GM23338 (cell line): ENCODE measurements around the gene MYO1D. TPM values are rescaled to one million over a fixed set of nuclear protein-coding genes. Genes with fewer than 3 reads are reported as not detected.

ENCODE experiments used
- ATAC-seq: fragments of 200-7000 bp; cut with Tn5 transposase; 3 replicates; pipeline ENCODE4 v1.9.1; 2020
- DNase-seq: peaks from one replicate; pipeline ENCODE4 v3.0.0-alpha.2; 2015; ENCODE audit warnings: low spot score
- H2AFZ ChIP-seq: fragments of 200-600 bp; sonication (generic); 2 replicates; pipeline ENCODE4 v1.8.0; 2016; ENCODE audit warnings: antibody characterized with exemption, mild to moderate bottlenecking, moderate library complexity
- H3F3A ChIP-seq: fragments of 200-600 bp; sonication (generic); replicated peaks from 2 replicates; pipeline ENCODE4 v1.8.0; 2017; ENCODE audit warnings: antibody characterized with exemption, mixed run types, low read depth
- H3K27ac ChIP-seq: fragments of 200-600 bp; sonication (generic); 2 replicates; pipeline ENCODE4 v1.6.1; 2016; ENCODE audit warnings: low read depth
- H3K27me3 ChIP-seq: fragments of 200-600 bp; sonication (generic); 2 replicates; pipeline ENCODE4 v1.8.0; 2016; ENCODE audit warnings: mild to moderate bottlenecking, mixed run types, moderate library complexity; ENCODE audit not compliant: insufficient read depth
- H3K36me3 ChIP-seq: fragments of 200-600 bp; sonication (generic); 2 replicates; pipeline ENCODE4 v1.8.0; 2016; ENCODE audit warnings: mild to moderate bottlenecking; ENCODE audit not compliant: insufficient read depth
- H3K4me1 ChIP-seq: fragments of 200-600 bp; sonication (generic); 2 replicates; pipeline ENCODE4 v1.8.0; 2016; ENCODE audit warnings: mild to moderate bottlenecking, moderate library complexity; ENCODE audit not compliant: insufficient read depth
- H3K4me2 ChIP-seq: fragments of 200-600 bp; sonication (generic); 2 replicates; pipeline ENCODE4 v1.7.1; 2017; ENCODE audit warnings: mixed run types
- H3K4me3 ChIP-seq: fragments of 200-600 bp; sonication (generic); 2 replicates; pipeline ENCODE4 v1.6.1; 2016; ENCODE audit warnings: mixed run types
- H3K79me2 ChIP-seq: fragments of 200-600 bp; sonication (generic); replicated peaks from 2 replicates; pipeline ENCODE4 v1.8.0; 2017; ENCODE audit warnings: mild to moderate bottlenecking; ENCODE audit not compliant: insufficient read depth
- H3K9me2 ChIP-seq: fragments of 200-600 bp; sonication (generic); 2 replicates; pipeline ENCODE4 v1.8.0; 2017; ENCODE audit not compliant: insufficient read depth
- H4K20me1 ChIP-seq: fragments of 200-600 bp; sonication (generic); replicated peaks from 2 replicates; pipeline ENCODE4 v1.8.0; 2017; ENCODE audit warnings: mild to moderate bottlenecking; ENCODE audit not compliant: insufficient read depth
- H3K27ac Mint-ChIP-seq: 2 replicates; pipeline ENCODE4 v1.8.0; 2020; ENCODE audit warnings: inconsistent platforms, mild to moderate bottlenecking, moderate library complexity, mixed read lengths
- H3K27me3 Mint-ChIP-seq: 3 replicates; pipeline ENCODE4 v1.8.0; 2022; ENCODE audit warnings: low read depth, mild to moderate bottlenecking, moderate library complexity, mixed read lengths, inconsistent platforms; ENCODE audit not compliant: insufficient read depth, poor library complexity
- H3K36me3 Mint-ChIP-seq: 3 replicates; pipeline ENCODE4 v1.8.0; 2021; ENCODE audit warnings: low read depth, mild to moderate bottlenecking, inconsistent platforms, moderate library complexity, mixed read lengths
- H3K4me1 Mint-ChIP-seq: 3 replicates; pipeline ENCODE4 v1.8.0; 2020; ENCODE audit warnings: mild to moderate bottlenecking, inconsistent platforms, mixed read lengths
- H3K4me3 Mint-ChIP-seq: 3 replicates; pipeline ENCODE4 v1.8.0; 2021; ENCODE audit warnings: moderate library complexity, mild to moderate bottlenecking, inconsistent platforms, mixed read lengths
- H3K9me3 Mint-ChIP-seq: 3 replicates; pipeline ENCODE4 v1.8.0; 2020; ENCODE audit warnings: moderate library complexity, mild to moderate bottlenecking, inconsistent platforms, mixed read lengths
- CREB1 ChIP-seq: fragments of 250-450 bp; sonication (Bioruptor Pico); IDR thresholded peaks from 2 replicates; pipeline ENCODE4 v1.5.0; 2020; ENCODE audit warnings: low read depth, mild to moderate bottlenecking, moderate library complexity
- EZH2phosphoT487 ChIP-seq: fragments of 200-600 bp; sonication (generic); IDR thresholded peaks from one replicate; pipeline ENCODE4 v1.8.1; 2018; ENCODE audit warnings: antibody characterized with exemption; ENCODE audit not compliant: unreplicated experiment
- JUNB ChIP-seq: IDR thresholded peaks from one replicate; pipeline ENCODE4 v1.6.1; 2016; ENCODE audit warnings: antibody characterized with exemption; ENCODE audit not compliant: unreplicated experiment
- NANOG ChIP-seq: IDR thresholded peaks from 2 replicates; pipeline ENCODE4 v1.6.1; 2016; ENCODE audit warnings: antibody characterized with exemption, borderline replicate concordance
- STAT1 ChIP-seq: IDR thresholded peaks from one replicate; pipeline ENCODE4 v1.6.1; 2016; ENCODE audit warnings: antibody characterized with exemption; ENCODE audit not compliant: unreplicated experiment
- polyA plus RNA-seq: library from polyadenylated mRNA; unstranded; fragments of >200 nt; fragmentation: Nextera tagmentation; extraction: Ambion mirVana; gene quantifications from 2 replicates; pipeline ENCODE4 v1.2.1, GENCODE V29; 2016
- total RNA-seq: library from RNA; depleted of rRNA; stranded (reverse); fragments of >200 nt; shearing (Covaris generic); gene quantifications from 2 replicates; pipeline ENCODE4 v1.2.3, GENCODE V29; 2014
- TF ChIP-seq, protein P1 (sequence below): IDR thresholded peaks from one replicate; pipeline ENCODE4 v1.6.1; 2018; ENCODE audit warnings: antibody characterized with exemption; ENCODE audit not compliant: unreplicated experiment
- TF ChIP-seq, protein P2 (sequence below), 2 experiments: fragments of 200-600 bp in 1 of 2; sonication (generic) in 1 of 2; conservative IDR thresholded peaks; 2 replicates each; pipeline versions ENCODE4 v1.5.1 to v1.6.1; 2016 to 2017; ENCODE audit warnings: antibody characterized with exemption in 2 of 2, low read depth in 2 of 2, mild to moderate bottlenecking in 2 of 2, moderate library complexity in 1 of 2

Gene MYO1D
- total and polyA plus RNA-seq, 2 experiments from 2014 or later = 8.6 to 28.6 TPM

DNA sequence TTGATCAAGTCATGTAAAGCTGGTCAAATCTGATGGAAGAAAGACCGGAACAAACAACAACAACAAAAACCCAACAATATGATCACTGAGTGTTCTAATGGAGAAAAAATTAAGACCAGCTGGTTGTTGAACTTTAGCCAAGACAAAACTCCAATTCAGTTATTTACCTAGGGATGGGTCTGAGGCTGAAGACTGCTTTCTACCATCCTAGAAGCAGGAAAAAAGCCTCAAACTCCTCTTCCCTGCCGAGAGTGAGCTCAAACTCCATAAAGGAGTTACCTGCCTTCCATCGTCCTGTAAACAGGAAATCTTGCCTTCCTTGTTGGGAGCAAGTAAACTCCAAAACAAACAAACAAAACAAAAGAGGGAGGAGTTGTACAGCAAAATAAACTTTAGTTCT, 28.0 kb upstream of the MYO1D start:
- Histone ChIP-seq H4K20me1 (no peaks in the 10 kb centered on the region), H3K4me2 (no peak overlapping the region), H3K27me3 (no peaks in the 10 kb centered on the region), H3K36me3 (no peaks in the 10 kb centered on the region), H2AFZ (peak overlapping the region; percentile 72; the same call in 1 of the 2 replicates), H3K9me2 (no peaks in the 10 kb centered on the region), H3F3A (no peaks in the 10 kb centered on the region), H3K79me2 (no peaks in the 10 kb centered on the region), H3K4me3 (no peak overlapping the region), H3K27ac (no peak overlapping the region), H3K4me1 (0 out of 2 replicates have a peak, but pooled peaks cover 4% of the 10 kb centered on the region)
- peaks cover 13% of the 10 kb centered on the region for H3K9me3 Mint-ChIP-seq
- H3K4me3 Mint-ChIP-seq = no peak overlapping the region
- H3K27ac Mint-ChIP-seq = no peak overlapping the region
- H3K27me3 Mint-ChIP-seq = peaks cover 2% of the 10 kb centered on the region
- DNase-seq = no peak
- H3K36me3 Mint-ChIP-seq = peaks cover 4% of the 10 kb centered on the region; the same call in 1 of the 3 replicates
- ATAC-seq = no peak
- peaks cover 4% of the 10 kb centered on the region; the same call in 2 of the 3 replicates for H3K4me1 Mint-ChIP-seq
- TF ChIP-seq STAT1 (no peak), JUNB (no peak), EZH2phosphoT487 (no peak)
- TF ChIP-seq, protein P1, sequence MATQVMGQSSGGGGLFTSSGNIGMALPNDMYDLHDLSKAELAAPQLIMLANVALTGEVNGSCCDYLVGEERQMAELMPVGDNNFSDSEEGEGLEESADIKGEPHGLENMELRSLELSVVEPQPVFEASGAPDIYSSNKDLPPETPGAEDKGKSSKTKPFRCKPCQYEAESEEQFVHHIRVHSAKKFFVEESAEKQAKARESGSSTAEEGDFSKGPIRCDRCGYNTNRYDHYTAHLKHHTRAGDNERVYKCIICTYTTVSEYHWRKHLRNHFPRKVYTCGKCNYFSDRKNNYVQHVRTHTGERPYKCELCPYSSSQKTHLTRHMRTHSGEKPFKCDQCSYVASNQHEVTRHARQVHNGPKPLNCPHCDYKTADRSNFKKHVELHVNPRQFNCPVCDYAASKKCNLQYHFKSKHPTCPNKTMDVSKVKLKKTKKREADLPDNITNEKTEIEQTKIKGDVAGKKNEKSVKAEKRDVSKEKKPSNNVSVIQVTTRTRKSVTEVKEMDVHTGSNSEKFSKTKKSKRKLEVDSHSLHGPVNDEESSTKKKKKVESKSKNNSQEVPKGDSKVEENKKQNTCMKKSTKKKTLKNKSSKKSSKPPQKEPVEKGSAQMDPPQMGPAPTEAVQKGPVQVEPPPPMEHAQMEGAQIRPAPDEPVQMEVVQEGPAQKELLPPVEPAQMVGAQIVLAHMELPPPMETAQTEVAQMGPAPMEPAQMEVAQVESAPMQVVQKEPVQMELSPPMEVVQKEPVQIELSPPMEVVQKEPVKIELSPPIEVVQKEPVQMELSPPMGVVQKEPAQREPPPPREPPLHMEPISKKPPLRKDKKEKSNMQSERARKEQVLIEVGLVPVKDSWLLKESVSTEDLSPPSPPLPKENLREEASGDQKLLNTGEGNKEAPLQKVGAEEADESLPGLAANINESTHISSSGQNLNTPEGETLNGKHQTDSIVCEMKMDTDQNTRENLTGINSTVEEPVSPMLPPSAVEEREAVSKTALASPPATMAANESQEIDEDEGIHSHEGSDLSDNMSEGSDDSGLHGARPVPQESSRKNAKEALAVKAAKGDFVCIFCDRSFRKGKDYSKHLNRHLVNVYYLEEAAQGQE = no peak
- TF ChIP-seq, protein P2, sequence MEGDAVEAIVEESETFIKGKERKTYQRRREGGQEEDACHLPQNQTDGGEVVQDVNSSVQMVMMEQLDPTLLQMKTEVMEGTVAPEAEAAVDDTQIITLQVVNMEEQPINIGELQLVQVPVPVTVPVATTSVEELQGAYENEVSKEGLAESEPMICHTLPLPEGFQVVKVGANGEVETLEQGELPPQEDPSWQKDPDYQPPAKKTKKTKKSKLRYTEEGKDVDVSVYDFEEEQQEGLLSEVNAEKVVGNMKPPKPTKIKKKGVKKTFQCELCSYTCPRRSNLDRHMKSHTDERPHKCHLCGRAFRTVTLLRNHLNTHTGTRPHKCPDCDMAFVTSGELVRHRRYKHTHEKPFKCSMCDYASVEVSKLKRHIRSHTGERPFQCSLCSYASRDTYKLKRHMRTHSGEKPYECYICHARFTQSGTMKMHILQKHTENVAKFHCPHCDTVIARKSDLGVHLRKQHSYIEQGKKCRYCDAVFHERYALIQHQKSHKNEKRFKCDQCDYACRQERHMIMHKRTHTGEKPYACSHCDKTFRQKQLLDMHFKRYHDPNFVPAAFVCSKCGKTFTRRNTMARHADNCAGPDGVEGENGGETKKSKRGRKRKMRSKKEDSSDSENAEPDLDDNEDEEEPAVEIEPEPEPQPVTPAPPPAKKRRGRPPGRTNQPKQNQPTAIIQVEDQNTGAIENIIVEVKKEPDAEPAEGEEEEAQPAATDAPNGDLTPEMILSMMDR (conservative IDR thresholded peaks at IDR 0.05; ENCODE audit: low read depth in 2 of 2) = no peak

DNA sequence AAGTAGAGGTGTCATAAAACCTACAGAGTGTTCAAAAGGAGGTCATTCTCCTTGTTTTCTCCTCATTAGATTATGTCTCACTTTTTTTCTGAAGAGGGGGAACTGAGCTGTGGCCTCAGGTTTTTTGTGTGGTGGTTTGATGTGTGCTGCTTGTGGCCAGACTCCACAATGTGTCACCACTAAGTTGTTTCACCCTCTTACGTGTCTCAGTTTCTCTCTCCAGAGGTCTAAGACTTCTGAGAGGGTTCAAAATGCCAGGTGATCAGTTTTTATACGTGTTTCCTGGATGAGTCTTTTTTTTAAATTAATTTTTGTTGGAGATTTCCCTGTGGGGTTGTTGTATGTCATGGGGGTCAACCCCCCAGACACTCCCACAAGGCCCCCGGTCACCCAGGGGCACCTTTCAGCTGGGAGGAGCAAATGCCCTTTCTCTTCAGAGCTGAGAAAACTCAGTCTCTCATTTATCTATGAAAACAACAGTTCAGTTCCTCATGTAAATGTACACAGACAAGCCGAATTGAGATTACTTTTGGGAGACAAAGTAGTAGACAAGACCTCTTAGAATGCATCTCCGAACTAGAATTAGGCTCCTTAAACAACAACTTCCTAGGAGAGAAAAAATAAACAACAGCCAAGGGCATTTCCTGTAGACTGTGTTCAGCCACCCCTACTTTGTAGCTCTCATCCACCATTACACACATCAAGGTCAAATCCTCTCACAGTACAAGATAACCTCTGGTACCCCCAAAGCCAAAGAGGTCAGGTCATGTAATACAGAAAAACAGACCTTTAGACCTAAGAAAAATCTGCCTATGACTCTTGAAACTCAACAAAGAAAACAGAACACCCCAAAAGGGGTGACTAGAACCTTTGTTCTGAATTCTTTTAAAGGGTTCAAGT, 27.1 kb upstream of the MYO1D start:
- peaks cover 13% of the 10 kb centered on the region for H3K9me3 Mint-ChIP-seq
- H3K36me3 ChIP-seq = no peaks in the 10 kb centered on the region
- no peak overlapping the region for H3K4me2 ChIP-seq
- DNase-seq (no peak), ATAC-seq (no peak)
- no peaks in the 10 kb centered on the region for H3K9me2 ChIP-seq
- H3K4me1 ChIP-seq = 0 out of 2 replicates have a peak, but pooled peaks cover 4% of the 10 kb centered on the region
- no peak overlapping the region for H3K4me3 ChIP-seq
- H3K4me1 Mint-ChIP-seq = no peaks in the 10 kb centered on the region; the same call in 2 of the 3 replicates
- H3K4me3 Mint-ChIP-seq = no peak overlapping the region
- H3F3A ChIP-seq = no peaks in the 10 kb centered on the region
- no peak overlapping the region for H3K27ac ChIP-seq
- TF ChIP-seq STAT1 (no peak), EZH2phosphoT487 (no peak), NANOG (no peak), CREB1 (no peak)
- H2AFZ ChIP-seq = peak overlapping the region; percentile 72; the same call in 1 of the 2 replicates
- H3K27me3 Mint-ChIP-seq = peaks cover 2% of the 10 kb centered on the region
- H3K27ac Mint-ChIP-seq = no peak overlapping the region
- H4K20me1 ChIP-seq = no peaks in the 10 kb centered on the region
- H3K36me3 Mint-ChIP-seq = peaks cover 4% of the 10 kb centered on the region; the same call in 1 of the 3 replicates
- H3K27me3 ChIP-seq = no peaks in the 10 kb centered on the region
- no peaks in the 10 kb centered on the region for H3K79me2 ChIP-seq
